ENCODE results near the gene PLEKHH2. TPM values are rescaled to one million over a fixed set of nuclear protein-coding genes. Genes with fewer than 3 reads are reported as not detected.
A peak's percentile ranks its signal among the peaks of the same experiment; 100 is the strongest.

PLEKHH2 gene
- total and polyA plus RNA-seq, 7 donors, result 0.69 to 83.1 (median 35.3) TPM

- no peak for DNase-seq
Measured at GRCh38 chr2:43774617-43775016, 137.6 kb downstream of the PLEKHH2 start.

GRCh38 chr2:43776324-43776723 is 139.3 kb downstream of the PLEKHH2 start:
- TF ChIP-seq POLR2A (IDR thresholded peaks at IDR 0.05) (no peak), EP300 (IDR thresholded peaks at IDR 0.05) (no peak), CTCF (IDR thresholded peaks at IDR 0.05) (no peak), POLR2AphosphoS5 (IDR thresholded peaks at IDR 0.05) (no peak)
- intact Hi-C loops (cut with DNase I), result no loop called here
- peaks cover 0 to 16% (median 5%) of the 10 kb centered on the region in 4 donors for H3K36me3 ChIP-seq
- H3K4me3 ChIP-seq, result no peak overlapping the region
- H3K27ac ChIP-seq, result no peak overlapping the region
- peaks cover 0 to 7% (median 0%) of the 10 kb centered on the region in 4 donors for H3K4me1 ChIP-seq
- no peaks in the 10 kb centered on the region for H3K9me3 ChIP-seq
- 76 to 82% methylated on average over 1 of the region's 1 CpG for WGBS, 2 donors
- no peak for DNase-seq
- H3K27me3 ChIP-seq, result no peaks in the 10 kb centered on the region

More at GRCh38 chr2:43774617-43775016, 137.6 kb downstream of the PLEKHH2 start:
- intact Hi-C loops (cut with DNase I), result loop anchor here (5.0 kb wide), 1 partner anchor 162 kb away; no protein-coding TSS in a partner anchor
- Histone ChIP-seq H3K27me3 (no peaks in the 10 kb centered on the region), H3K4me3 (peak overlapping the region; percentile 63 to 83 (median 72)), H3K4me1 (peaks cover 0 to 7% (median 0%) of the 10 kb centered on the region in 4 donors), H3K27ac (peak overlapping the region; percentile 82 to 89 (median 86)), H3K36me3 (peaks cover 0 to 16% (median 5%) of the 10 kb centered on the region in 4 donors), H3K9me3 (no peaks in the 10 kb centered on the region)
- TF ChIP-seq EP300 (IDR thresholded peaks at IDR 0.05) (no peak), POLR2AphosphoS5 (IDR thresholded peaks at IDR 0.05) (no peak), CTCF (IDR thresholded peaks at IDR 0.05) (no peak), POLR2A (IDR thresholded peaks at IDR 0.05) (no peak)
- WGBS, 2 donors, result 9 to 23% methylated on average over 7 of the region's 7 CpGs

- TF ChIP-seq EP300 (IDR thresholded peaks at IDR 0.05), result no peak
- TF ChIP-seq CTCF (IDR thresholded peaks at IDR 0.05), result no peak
- no peak for TF ChIP-seq POLR2A (IDR thresholded peaks at IDR 0.05)
- TF ChIP-seq POLR2AphosphoS5 (IDR thresholded peaks at IDR 0.05), result no peak
- peaks cover 0 to 7% (median 0%) of the 10 kb centered on the region in 4 donors for H3K4me1 ChIP-seq
- no peaks in the 10 kb centered on the region for H3K27me3 ChIP-seq
- no peak overlapping the region for H3K27ac ChIP-seq
- intact Hi-C loops (cut with DNase I), result no loop called here
- no peak for DNase-seq
- WGBS, 2 donors, result 96 to 97% methylated on average over 8 of the region's 8 CpGs
- no peak overlapping the region for H3K4me3 ChIP-seq
- H3K9me3 ChIP-seq, result no peaks in the 10 kb centered on the region
- H3K36me3 ChIP-seq, result peaks cover 0 to 16% (median 5%) of the 10 kb centered on the region in 4 donors
Measured at GRCh38 chr2:43777306-43777926, 140.4 kb downstream of the PLEKHH2 start.

DNA sequence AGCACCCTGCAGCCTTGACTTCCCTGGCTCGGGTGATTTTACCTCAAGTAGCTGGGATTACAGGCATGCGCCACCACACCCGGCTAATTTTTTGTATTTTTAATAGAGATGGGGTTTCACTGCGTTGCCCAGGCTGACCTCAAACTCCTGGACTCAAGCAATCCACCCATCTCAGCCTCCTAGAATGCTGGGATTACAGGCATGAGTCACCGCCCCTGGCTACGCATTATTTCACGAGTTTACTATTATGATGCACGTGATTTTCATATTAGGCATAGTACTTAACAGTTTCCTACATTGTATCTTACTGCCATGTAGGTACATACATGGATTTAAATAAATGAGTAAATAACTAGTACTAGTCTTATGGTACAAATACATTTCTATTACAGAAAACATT is 141.2 kb downstream of the PLEKHH2 start:
- WGBS, 2 donors, result 92 to 96% methylated on average over 8 of the region's 8 CpGs
- Histone ChIP-seq H3K36me3 (peaks cover 0 to 16% (median 5%) of the 10 kb centered on the region in 4 donors), H3K4me1 (peaks cover 0 to 7% (median 0%) of the 10 kb centered on the region in 4 donors), H3K27me3 (no peaks in the 10 kb centered on the region), H3K9me3 (no peaks in the 10 kb centered on the region), H3K4me3 (no peak overlapping the region), H3K27ac (no peak overlapping the region)
- intact Hi-C loops (cut with DNase I), result no loop called here
- no peak for DNase-seq
- TF ChIP-seq POLR2AphosphoS5 (IDR thresholded peaks at IDR 0.05), result no peak
- no peak for TF ChIP-seq POLR2A (IDR thresholded peaks at IDR 0.05)
- TF ChIP-seq CTCF (IDR thresholded peaks at IDR 0.05), result no peak
- no peak for TF ChIP-seq EP300 (IDR thresholded peaks at IDR 0.05)
